ENCODE results near the gene ENPP1. TPM values are rescaled to one million over a fixed set of nuclear protein-coding genes. Genes with fewer than 3 reads are reported as not detected.

ENPP1 gene
- total RNA-seq, 2 donors from 2014 or later: 17.8 to 18.9 TPM

- H3K36me3 ChIP-seq: no peaks in the 10 kb centered on the region
- WGBS: 62% methylated on average over 4 of the region's 4 CpGs
- TF ChIP-seq POLR2AphosphoS5 (IDR thresholded peaks at IDR 0.05): no peak
- TF ChIP-seq, protein P1, sequence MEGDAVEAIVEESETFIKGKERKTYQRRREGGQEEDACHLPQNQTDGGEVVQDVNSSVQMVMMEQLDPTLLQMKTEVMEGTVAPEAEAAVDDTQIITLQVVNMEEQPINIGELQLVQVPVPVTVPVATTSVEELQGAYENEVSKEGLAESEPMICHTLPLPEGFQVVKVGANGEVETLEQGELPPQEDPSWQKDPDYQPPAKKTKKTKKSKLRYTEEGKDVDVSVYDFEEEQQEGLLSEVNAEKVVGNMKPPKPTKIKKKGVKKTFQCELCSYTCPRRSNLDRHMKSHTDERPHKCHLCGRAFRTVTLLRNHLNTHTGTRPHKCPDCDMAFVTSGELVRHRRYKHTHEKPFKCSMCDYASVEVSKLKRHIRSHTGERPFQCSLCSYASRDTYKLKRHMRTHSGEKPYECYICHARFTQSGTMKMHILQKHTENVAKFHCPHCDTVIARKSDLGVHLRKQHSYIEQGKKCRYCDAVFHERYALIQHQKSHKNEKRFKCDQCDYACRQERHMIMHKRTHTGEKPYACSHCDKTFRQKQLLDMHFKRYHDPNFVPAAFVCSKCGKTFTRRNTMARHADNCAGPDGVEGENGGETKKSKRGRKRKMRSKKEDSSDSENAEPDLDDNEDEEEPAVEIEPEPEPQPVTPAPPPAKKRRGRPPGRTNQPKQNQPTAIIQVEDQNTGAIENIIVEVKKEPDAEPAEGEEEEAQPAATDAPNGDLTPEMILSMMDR (IDR thresholded peaks at IDR 0.05): peak; percentile 49 to 83 (median 80)
- intact Hi-C loops (cut with DNase I): loop anchor here (2.0 to 10.0 kb wide), 3 partner anchors 125 to 575 kb away; no protein-coding TSS in a partner anchor
- DNase-seq (ENCODE audit: low spot score): peak; percentile 73
- no peak overlapping the region for H3K4me3 ChIP-seq
- H3K27me3 ChIP-seq (replicated peaks; ENCODE audit: insufficient read depth): no peaks in the 10 kb centered on the region
- H3K9me3 ChIP-seq: no peaks in the 10 kb centered on the region
- no peaks in the 10 kb centered on the region for H3K4me1 ChIP-seq (replicated peaks)
- H3K27ac ChIP-seq: no peak overlapping the region
Observed at GRCh38 chr6:131909408-131910218, 101.8 kb downstream of the ENPP1 start.

GRCh38 chr6:131910219-131910589 lies 102.4 kb downstream of the ENPP1 start:
- no peaks in the 10 kb centered on the region for H3K9me3 ChIP-seq
- no peak for DNase-seq (ENCODE audit: low spot score)
- no peak overlapping the region for H3K27ac ChIP-seq
- intact Hi-C loops (cut with DNase I): loop anchor here (2.0 to 10.0 kb wide), 3 partner anchors 125 to 575 kb away; no protein-coding TSS in a partner anchor
- no peaks in the 10 kb centered on the region for H3K36me3 ChIP-seq
- no peaks in the 10 kb centered on the region for H3K27me3 ChIP-seq (replicated peaks; ENCODE audit: insufficient read depth)
- no peaks in the 10 kb centered on the region for H3K4me1 ChIP-seq (replicated peaks)
- no peak for TF ChIP-seq POLR2A (IDR thresholded peaks at IDR 0.05)
- TF ChIP-seq, protein P1 (IDR thresholded peaks at IDR 0.05): no peak
- TF ChIP-seq POLR2AphosphoS5 (IDR thresholded peaks at IDR 0.05): no peak
- no peak overlapping the region for H3K4me3 ChIP-seq
- 81% methylated on average over 1 of the region's 1 CpG for WGBS

DNA sequence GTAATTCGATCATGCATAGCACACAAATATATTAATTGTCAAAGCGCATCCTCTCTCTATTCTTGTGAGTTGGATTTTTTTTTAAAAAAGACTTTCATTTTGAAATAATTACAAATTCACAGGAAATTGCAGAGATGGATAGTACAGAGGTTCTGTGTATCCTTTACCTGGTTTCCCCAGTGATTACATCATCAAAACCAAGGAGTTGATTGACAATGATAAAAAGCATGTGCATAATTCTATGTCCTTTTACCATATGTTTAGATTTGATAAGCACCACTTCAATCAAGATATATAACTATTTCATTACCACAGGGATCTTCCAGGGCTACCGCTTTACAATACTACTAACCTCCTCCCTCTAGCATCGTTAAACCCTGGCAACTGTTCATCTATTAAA lies 103.1 kb downstream of the ENPP1 start:
- H3K27me3 ChIP-seq (replicated peaks; ENCODE audit: insufficient read depth): no peaks in the 10 kb centered on the region
- DNase-seq (ENCODE audit: low spot score): no peak
- H3K27ac ChIP-seq: no peak overlapping the region
- TF ChIP-seq POLR2AphosphoS5 (IDR thresholded peaks at IDR 0.05) (no peak), POLR2A (IDR thresholded peaks at IDR 0.05) (no peak)
- TF ChIP-seq, protein P1 (IDR thresholded peaks at IDR 0.05): no peak
- intact Hi-C loops (cut with DNase I): loop anchor here (2.0 to 10.0 kb wide), 3 partner anchors 126 to 574 kb away; no protein-coding TSS in a partner anchor
- no peaks in the 10 kb centered on the region for H3K36me3 ChIP-seq
- WGBS: 35% methylated on average over 4 of the region's 4 CpGs
- no peak overlapping the region for H3K4me3 ChIP-seq
- no peaks in the 10 kb centered on the region for H3K4me1 ChIP-seq (replicated peaks)
- H3K9me3 ChIP-seq: no peaks in the 10 kb centered on the region

DNA sequence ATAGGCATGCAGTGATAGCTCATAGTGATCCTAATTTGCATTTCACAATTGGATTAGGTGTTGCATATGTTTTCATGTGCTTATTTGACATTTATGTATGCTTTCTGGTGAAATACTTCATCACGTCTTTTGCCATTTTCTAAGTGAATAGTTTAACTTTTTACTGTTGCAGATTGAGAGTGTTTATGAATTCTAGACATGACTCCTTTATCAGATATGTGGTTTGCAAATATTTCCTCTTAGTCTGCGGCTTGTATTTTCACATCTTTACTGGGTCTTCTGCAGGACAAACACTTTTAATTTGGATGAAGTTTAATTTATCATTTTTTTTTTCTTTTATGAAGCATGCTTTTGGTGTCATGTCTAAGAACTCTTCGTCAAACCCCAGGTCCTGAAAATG lies 104.1 kb downstream of the ENPP1 start:
- TF ChIP-seq, protein P1 (IDR thresholded peaks at IDR 0.05): no peak
- no peak for TF ChIP-seq POLR2A (IDR thresholded peaks at IDR 0.05)
- TF ChIP-seq POLR2AphosphoS5 (IDR thresholded peaks at IDR 0.05): no peak
- 42% methylated on average over 3 of the region's 3 CpGs for WGBS

More for the DNA sequence above, 104.1 kb downstream of the ENPP1 start:
- Histone ChIP-seq H3K27me3 (replicated peaks; ENCODE audit: insufficient read depth) (no peaks in the 10 kb centered on the region), H3K4me3 (no peak overlapping the region), H3K4me1 (replicated peaks) (no peaks in the 10 kb centered on the region), H3K9me3 (no peaks in the 10 kb centered on the region), H3K27ac (no peak overlapping the region), H3K36me3 (no peaks in the 10 kb centered on the region)
- no peak for DNase-seq (ENCODE audit: low spot score)
- intact Hi-C loops (cut with DNase I): loop anchor here (2.0 to 10.0 kb wide), 3 partner anchors 127 to 573 kb away; no protein-coding TSS in a partner anchor
